ENCODE measurements around the gene PRR13. TPM values are rescaled to one million over a fixed set of nuclear protein-coding genes. Genes with fewer than 3 reads are reported as not detected.

PRR13 gene
- total and polyA plus RNA-seq, 2 of the 13 experiments (the other 11 are each of a cell fraction or from before 2014, with no cell fraction given), result 65.0 to 102 TPM

GRCh38 chr12:53451661-53452158, 10.2 kb downstream of the PRR13 start, which contains the start of gene PCBP2 (continued):
- peak; percentile 52; the same call in 1 of the 2 replicates for TF ChIP-seq MLX (CRISPR knock-in tag; IDR thresholded peaks at IDR 0.05)
- TF ChIP-seq RCOR2 (CRISPR knock-in tag; IDR thresholded peaks at IDR 0.05), result 0 out of 2 replicates have a peak, but pooled peaks have one; percentile 20
- TF ChIP-seq ZNF670 (CRISPR knock-in tag; IDR thresholded peaks at IDR 0.05; ENCODE audit: borderline replicate concordance), result no peak
- TF ChIP-seq GPN1 (CRISPR knock-in tag; IDR thresholded peaks at IDR 0.05; ENCODE audit: borderline replicate concordance), result no peak
- TF ChIP-seq HMGXB4 (CRISPR knock-in tag; IDR thresholded peaks at IDR 0.05; ENCODE audit: borderline replicate concordance in 1 of 2, low read depth in 1 of 2), result peak; percentile 28 to 82; a peak in 2 of 4 replicates
- TF ChIP-seq ATF7-NPFF (CRISPR knock-in tag; IDR thresholded peaks at IDR 0.05; ENCODE audit: low read depth), result peak; percentile 9; the same call in 1 of the 2 replicates
- TF ChIP-seq ZNF17 (CRISPR knock-in tag; IDR thresholded peaks at IDR 0.05), result no peak
- TF ChIP-seq SIX4 (CRISPR knock-in tag; IDR thresholded peaks at IDR 0.05), result peak; percentile 51; the same call in 1 of the 2 replicates
- TF ChIP-seq ZNF563 (CRISPR knock-in tag; IDR thresholded peaks at IDR 0.05), result no peak
- TF ChIP-seq RELA (CRISPR knock-in tag; IDR thresholded peaks at IDR 0.05), result peak; percentile 89; the same call in 1 of the 2 replicates
- no peak for TF ChIP-seq ZBTB3 (CRISPR knock-in tag; IDR thresholded peaks at IDR 0.05; ENCODE audit: borderline replicate concordance, low read depth)
- no peak for TF ChIP-seq CREBL2 (CRISPR knock-in tag; IDR thresholded peaks at IDR 0.05; ENCODE audit: borderline replicate concordance)
- TF ChIP-seq ZNF724P (CRISPR knock-in tag; IDR thresholded peaks at IDR 0.05; ENCODE audit: borderline replicate concordance), result no peak
- TF ChIP-seq ETV6 (CRISPR knock-in tag; conservative IDR thresholded peaks at IDR 0.05), result 0 out of 2 replicates have a peak, but pooled peaks have one; percentile 65
- peak; percentile 80; the same call in 1 of the 2 replicates for TF ChIP-seq TOPORS (CRISPR knock-in tag; IDR thresholded peaks at IDR 0.05)
- no peak for TF ChIP-seq ZSCAN31 (CRISPR knock-in tag; IDR thresholded peaks at IDR 0.05; ENCODE audit: low read depth)
- TF ChIP-seq ATF3 (CRISPR knock-in tag; IDR thresholded peaks at IDR 0.05), result peak; percentile 76
- no peak for TF ChIP-seq ZNF232 (CRISPR knock-in tag; IDR thresholded peaks at IDR 0.05; ENCODE audit: borderline replicate concordance)
- no peak for TF ChIP-seq ZNF709 (CRISPR knock-in tag; IDR thresholded peaks at IDR 0.05)
- no peak for TF ChIP-seq PRDM15 (CRISPR knock-in tag; IDR thresholded peaks at IDR 0.05)
- no peak for TF ChIP-seq MTERF4 (CRISPR knock-in tag; IDR thresholded peaks at IDR 0.05)
- TF ChIP-seq ZNF136 (CRISPR knock-in tag; IDR thresholded peaks at IDR 0.05; ENCODE audit: low read depth), result 0 out of 2 replicates have a peak, but pooled peaks have one; percentile 73

Data from HepG2 (cell line).